ENCODE data around the gene BCAS3.
A peak's percentile ranks its signal among the peaks of the same experiment; 100 is the strongest.

The BCAS3 gene

DNA sequence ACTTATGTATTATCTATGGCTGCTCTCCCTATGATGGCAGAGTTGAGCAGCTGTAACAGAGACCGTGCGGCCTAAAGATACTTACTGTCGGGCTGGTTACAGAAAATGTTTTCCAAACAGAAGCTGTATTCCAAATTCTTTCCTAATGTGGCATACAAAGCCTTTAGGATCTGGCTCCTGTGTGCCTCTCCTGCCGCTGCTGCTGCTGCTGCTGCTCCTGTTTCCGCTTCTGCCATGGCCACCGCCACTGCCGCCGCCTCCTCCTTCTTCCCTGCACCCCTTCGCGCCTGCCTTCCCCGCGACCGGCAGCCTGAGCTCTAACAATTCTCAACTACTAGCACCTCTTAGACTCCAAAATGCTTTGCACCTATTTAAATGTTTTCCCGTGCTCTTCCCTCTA is 458.1 kb downstream of the BCAS3 start:
- Histone ChIP-seq H3K36me3 (no peaks in the 10 kb centered on the region), H3K4me1 (peaks cover 0 to 45% (median 18%) of the 10 kb centered on the region in 4 donors), H3K9me3 (no peaks in the 10 kb centered on the region), H3K27ac (peak overlapping the region in 1 of 2 donors; percentile 32), H3K4me3 (peak overlapping the region; percentile 4 to 26), H3K27me3 (no peaks in the 10 kb centered on the region)
- TF ChIP-seq, protein P1, sequence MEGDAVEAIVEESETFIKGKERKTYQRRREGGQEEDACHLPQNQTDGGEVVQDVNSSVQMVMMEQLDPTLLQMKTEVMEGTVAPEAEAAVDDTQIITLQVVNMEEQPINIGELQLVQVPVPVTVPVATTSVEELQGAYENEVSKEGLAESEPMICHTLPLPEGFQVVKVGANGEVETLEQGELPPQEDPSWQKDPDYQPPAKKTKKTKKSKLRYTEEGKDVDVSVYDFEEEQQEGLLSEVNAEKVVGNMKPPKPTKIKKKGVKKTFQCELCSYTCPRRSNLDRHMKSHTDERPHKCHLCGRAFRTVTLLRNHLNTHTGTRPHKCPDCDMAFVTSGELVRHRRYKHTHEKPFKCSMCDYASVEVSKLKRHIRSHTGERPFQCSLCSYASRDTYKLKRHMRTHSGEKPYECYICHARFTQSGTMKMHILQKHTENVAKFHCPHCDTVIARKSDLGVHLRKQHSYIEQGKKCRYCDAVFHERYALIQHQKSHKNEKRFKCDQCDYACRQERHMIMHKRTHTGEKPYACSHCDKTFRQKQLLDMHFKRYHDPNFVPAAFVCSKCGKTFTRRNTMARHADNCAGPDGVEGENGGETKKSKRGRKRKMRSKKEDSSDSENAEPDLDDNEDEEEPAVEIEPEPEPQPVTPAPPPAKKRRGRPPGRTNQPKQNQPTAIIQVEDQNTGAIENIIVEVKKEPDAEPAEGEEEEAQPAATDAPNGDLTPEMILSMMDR (IDR thresholded peaks at IDR 0.05) = no peak
- no peak for DNase-seq
- intact Hi-C loops (cut with DNase I; ENCODE audit: low total_unique reads) = no loop called here

- intact Hi-C loops (cut with DNase I; ENCODE audit: low total_unique reads) = no loop called here
- TF ChIP-seq, protein P1 (IDR thresholded peaks at IDR 0.05) = no peak
- no peaks in the 10 kb centered on the region for H3K9me3 ChIP-seq
- no peak overlapping the region for H3K27ac ChIP-seq
- H3K36me3 ChIP-seq = no peaks in the 10 kb centered on the region
- no peak for DNase-seq
- peaks cover 0 to 40% (median 17%) of the 10 kb centered on the region in 4 donors for H3K4me1 ChIP-seq
- H3K4me3 ChIP-seq = peak overlapping the region in 1 of 2 donors; percentile 26
- no peaks in the 10 kb centered on the region for H3K27me3 ChIP-seq
Measured at GRCh38 chr17:61136296-61136695, 458.6 kb downstream of the BCAS3 start.

DNA sequence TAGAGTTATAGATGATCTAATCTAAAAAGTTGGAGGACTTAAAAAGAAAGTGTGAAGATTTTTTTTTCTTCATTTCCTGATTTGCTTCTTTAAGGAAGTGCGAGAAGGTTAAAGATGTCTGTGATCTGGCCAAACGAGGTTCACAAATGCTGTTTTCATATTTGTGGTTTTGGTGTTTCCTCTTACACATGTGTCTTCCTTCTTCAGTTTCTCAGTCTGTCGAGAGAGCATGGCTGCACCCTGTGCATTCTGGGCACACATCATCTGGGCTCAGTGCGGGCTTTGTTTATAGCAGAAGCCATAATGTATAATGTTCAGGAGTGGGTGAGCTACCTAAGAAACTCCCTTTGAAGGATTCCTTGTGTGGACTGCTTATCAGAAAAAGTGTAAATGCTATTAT is 461.6 kb downstream of the BCAS3 start:
- Histone ChIP-seq H3K4me1 (peaks cover 0 to 15% (median 2%) of the 10 kb centered on the region in 4 donors), H3K36me3 (no peaks in the 10 kb centered on the region), H3K27me3 (no peaks in the 10 kb centered on the region), H3K9me3 (no peaks in the 10 kb centered on the region), H3K4me3 (no peak overlapping the region), H3K27ac (no peak overlapping the region)
- TF ChIP-seq, protein P1 (IDR thresholded peaks at IDR 0.05) = no peak
- peak in 1 of 2 donors; percentile 40 for DNase-seq
- intact Hi-C loops (cut with DNase I; ENCODE audit: low total_unique reads) = no loop called here

GRCh38 chr17:61140081-61140786 is 462.6 kb downstream of the BCAS3 start:
- no peak overlapping the region for H3K27ac ChIP-seq
- peaks cover 0 to 22% (median 2%) of the 10 kb centered on the region in 4 donors for H3K4me1 ChIP-seq
- TF ChIP-seq, protein P1 (IDR thresholded peaks at IDR 0.05) = no peak
- no peak for DNase-seq
- H3K4me3 ChIP-seq = no peak overlapping the region
- intact Hi-C loops (cut with DNase I; ENCODE audit: low total_unique reads) = no loop called here
- no peaks in the 10 kb centered on the region for H3K27me3 ChIP-seq
- H3K9me3 ChIP-seq = no peaks in the 10 kb centered on the region
- H3K36me3 ChIP-seq = no peaks in the 10 kb centered on the region

DNA sequence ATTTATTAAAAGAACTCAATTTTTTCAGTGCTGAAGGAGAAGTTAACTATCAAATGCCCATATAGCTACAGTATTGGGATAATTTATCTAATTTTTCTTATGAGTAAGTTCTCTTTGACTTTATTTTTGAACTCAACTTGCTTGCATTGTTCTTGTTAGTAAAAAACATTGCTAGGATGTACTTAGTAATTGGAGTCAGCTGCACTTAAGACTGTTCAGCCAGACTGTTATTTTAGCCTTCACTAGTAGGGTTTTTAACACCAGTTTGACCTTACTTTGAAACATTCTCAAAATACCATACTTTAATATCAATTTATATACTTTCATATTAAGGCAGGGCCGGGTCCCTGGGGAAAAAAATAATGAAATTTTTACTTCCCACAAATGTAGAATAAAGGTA is 465.4 kb downstream of the BCAS3 start:
- TF ChIP-seq, protein P1 (IDR thresholded peaks at IDR 0.05) = no peak
- H3K4me3 ChIP-seq = no peak overlapping the region

More for the DNA sequence above, 465.4 kb downstream of the BCAS3 start:
- Histone ChIP-seq H3K36me3 (no peaks in the 10 kb centered on the region), H3K9me3 (no peaks in the 10 kb centered on the region), H3K27me3 (no peaks in the 10 kb centered on the region), H3K27ac (no peak overlapping the region), H3K4me1 (peaks cover 0 to 22% (median 2%) of the 10 kb centered on the region in 4 donors)
- intact Hi-C loops (cut with DNase I; ENCODE audit: low total_unique reads) = no loop called here
- DNase-seq = no peak

Measured in tibial artery (tissue), 4 donors.